Dermis blood vessel endothelial cell (primary cell): ENCODE results near the gene ORAI2. TPM values are rescaled to one million over a fixed set of nuclear protein-coding genes. Genes with fewer than 3 reads are reported as not detected.
"Not testable (repeated sequence)": the region's sequence is repeated elsewhere in the genome, so short reads cannot be mapped to it uniquely, and the experiment has no call there.

Experiments used
- DNase-seq: peaks from one replicate; pipeline ENCODE4 v3.0.0; 2010
- total RNA-seq: library from RNA; depleted of rRNA; stranded (reverse); fragments of >200 nt; gene quantifications from 2 replicates; pipeline ENCODE4 v1.2.3, GENCODE V29; 2014

The ORAI2 gene
- total RNA-seq, 1 donor from 2014 or later, result 94.3 TPM

- DNase-seq, result no peak
Observed at GRCh38 chr7:102469972-102470825, 36.8 kb downstream of the ORAI2 start.

- no peak for DNase-seq
Observed at GRCh38 chr7:102471791-102472125, 38.4 kb downstream of the ORAI2 start.

- no peak for DNase-seq
Observed at GRCh38 chr7:102472126-102473041, 39.0 kb downstream of the ORAI2 start.

GRCh38 chr7:102473271-102473991, 40.1 kb downstream of the ORAI2 start:
- DNase-seq, result no peak

GRCh38 chr7:102474116-102474515, 40.7 kb downstream of the ORAI2 start:
- not testable (repeated sequence) for DNase-seq

- not testable (repeated sequence) for DNase-seq
Observed at GRCh38 chr7:102474736-102475435, 41.5 kb downstream of the ORAI2 start.

- peak; percentile 76 for DNase-seq
Observed at GRCh38 chr7:102478314-102479208, 45.2 kb downstream of the ORAI2 start, which contains the start of gene POLR2J. POLR2J (minus strand) TSS chr7:102478922; CDS start chr7:102478860, 62 bp downstream.

- DNase-seq, result not testable (repeated sequence)
Observed at GRCh38 chr7:102479209-102479584, 45.8 kb downstream of the ORAI2 start.

- not testable (repeated sequence) for DNase-seq
Observed at GRCh38 chr7:102479982-102480637, 46.7 kb downstream of the ORAI2 start.

GRCh38 chr7:102481962-102482361, 48.6 kb downstream of the ORAI2 start:
- not testable (repeated sequence) for DNase-seq

- not testable (repeated sequence) for DNase-seq
Observed at GRCh38 chr7:102484317-102484716, 50.9 kb downstream of the ORAI2 start.

GRCh38 chr7:102490529-102491075, 57.2 kb downstream of the ORAI2 start:
- DNase-seq, result not testable (repeated sequence)

GRCh38 chr7:102493220-102493935, 60.0 kb downstream of the ORAI2 start:
- not testable (repeated sequence) for DNase-seq

- not testable (repeated sequence) for DNase-seq
Observed at GRCh38 chr7:102494026-102494425, 60.7 kb downstream of the ORAI2 start.

- not testable (repeated sequence) for DNase-seq
Observed at GRCh38 chr7:102494473-102495149, 61.2 kb downstream of the ORAI2 start.

GRCh38 chr7:102496861-102497260, 63.5 kb downstream of the ORAI2 start:
- DNase-seq, result not testable (repeated sequence)

GRCh38 chr7:102497308-102497707, 63.9 kb downstream of the ORAI2 start:
- not testable (repeated sequence) for DNase-seq

- DNase-seq, result not testable (repeated sequence)
Observed at GRCh38 chr7:102498321-102498720, 64.9 kb downstream of the ORAI2 start.

GRCh38 chr7:102503141-102503540, 69.8 kb downstream of the ORAI2 start:
- DNase-seq, result not testable (repeated sequence)
